Measurements from ENCODE around the gene SAP30L.
A peak's percentile ranks its signal among the peaks of the same experiment; 100 is the strongest.

The SAP30L gene

DNA sequence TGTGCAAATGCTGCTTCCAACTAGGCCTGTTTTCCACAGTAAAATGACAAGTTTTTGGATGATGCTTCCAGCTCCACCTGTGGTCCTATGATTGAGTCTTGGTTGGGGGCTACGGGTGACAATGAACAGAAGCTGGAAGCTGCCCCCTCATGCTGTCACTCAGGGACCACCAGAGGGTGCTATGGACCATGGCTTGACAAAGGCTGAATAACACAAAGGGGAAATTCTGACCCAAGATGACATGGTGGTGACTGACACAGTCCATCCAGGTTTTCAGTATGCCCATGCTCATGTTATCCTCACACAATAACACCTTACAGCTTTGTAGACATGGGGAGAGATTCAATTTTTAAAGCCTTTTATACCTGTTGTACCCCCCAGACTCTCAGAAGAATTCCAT is 23.9 kb upstream of the SAP30L start:
- no peak for DNase-seq (ENCODE audit: low spot score)

DNA sequence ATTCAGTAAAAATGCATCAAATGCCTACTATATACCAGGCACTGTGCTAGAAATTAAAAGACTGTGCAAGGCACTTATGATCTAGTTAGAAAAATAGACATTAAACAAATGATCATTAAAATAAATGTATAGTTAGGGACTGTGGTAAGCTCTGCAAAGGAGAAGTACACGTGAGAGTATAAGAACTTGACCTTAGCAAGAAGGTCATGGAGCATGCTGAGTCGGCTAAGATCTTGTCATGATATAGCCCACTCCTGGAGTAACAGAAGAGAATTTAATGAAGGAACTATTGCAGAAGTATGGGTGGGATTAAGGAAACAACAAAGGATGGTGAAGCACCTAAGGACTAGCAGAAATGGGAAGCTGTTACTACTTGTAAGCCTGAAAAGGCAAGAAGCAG is 23.5 kb upstream of the SAP30L start:
- DNase-seq (ENCODE audit: low spot score) = no peak

DNA sequence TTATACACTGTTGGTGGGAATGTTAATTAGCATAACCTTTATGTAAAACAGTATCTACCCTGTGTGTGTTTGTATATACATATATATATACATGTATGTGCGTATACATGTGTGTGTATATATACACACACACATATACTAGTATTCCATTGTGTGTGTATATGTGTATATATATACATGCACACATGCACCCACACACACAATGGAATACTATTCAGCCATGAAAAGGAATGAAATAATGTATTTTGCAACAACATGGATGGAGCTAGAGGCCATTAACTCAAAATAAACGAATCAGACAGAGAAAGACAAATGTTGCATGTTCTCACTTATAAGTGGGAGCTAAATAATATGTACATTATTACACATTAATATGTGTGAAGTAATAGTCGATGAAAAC is 17.6 kb upstream of the SAP30L start:
- DNase-seq (ENCODE audit: low spot score) = no peak

DNA sequence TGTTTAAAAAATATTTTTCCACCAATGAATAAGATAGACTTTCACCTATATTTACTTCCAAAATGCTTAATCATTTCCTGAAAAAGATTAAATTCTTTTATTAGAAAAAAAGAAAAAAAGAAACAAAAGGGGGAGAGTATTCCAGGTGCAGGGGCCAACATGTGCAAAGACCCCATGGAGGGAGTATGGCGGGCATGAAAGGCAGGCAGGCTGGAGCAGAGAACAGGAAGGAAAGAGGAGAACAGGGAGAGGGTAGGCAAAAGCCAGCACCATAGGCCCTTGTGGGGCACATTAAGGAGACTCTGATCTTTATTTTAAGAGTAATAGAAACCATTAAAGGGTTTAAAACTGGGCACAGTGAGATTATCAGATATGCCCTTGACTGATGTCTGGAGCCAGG is 16.5 kb upstream of the SAP30L start:
- no peak for DNase-seq (ENCODE audit: low spot score)

GRCh38 chr5:154430466-154430865 is 15.3 kb upstream of the SAP30L start:
- DNase-seq (ENCODE audit: low spot score) = no peak

DNA sequence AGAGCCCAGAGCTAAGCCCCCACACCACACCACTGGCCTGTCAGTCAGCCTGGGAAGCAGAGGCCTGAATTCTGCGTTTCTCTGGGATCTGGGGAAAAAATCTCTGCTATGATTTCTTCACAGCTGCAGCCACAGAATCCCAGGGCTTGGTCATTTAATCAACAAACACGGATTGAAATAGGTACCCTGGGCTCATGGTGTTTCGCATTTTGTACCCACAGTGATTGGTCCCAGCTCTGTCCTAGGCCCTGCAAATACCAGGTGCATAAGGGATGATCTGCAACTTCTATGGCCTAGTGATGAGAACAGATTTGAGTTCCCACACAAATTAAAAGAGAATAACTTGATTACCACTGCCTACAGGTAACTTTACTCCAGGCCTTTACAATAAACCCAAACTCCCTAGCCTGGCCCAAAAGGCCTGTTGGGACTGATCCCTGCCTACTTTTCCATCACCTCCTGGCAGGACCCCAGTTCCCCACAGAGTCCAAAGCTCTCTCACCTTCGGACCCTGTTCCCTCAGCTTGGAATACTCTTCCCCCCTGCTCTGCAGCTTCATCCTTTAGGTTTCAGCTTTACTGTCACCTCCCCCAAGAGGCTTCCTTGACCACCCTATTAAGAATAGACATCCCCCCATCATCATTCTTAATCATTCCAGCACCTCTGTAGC is 14.7 kb upstream of the SAP30L start:
- no peak for DNase-seq (ENCODE audit: low spot score)

DNA sequence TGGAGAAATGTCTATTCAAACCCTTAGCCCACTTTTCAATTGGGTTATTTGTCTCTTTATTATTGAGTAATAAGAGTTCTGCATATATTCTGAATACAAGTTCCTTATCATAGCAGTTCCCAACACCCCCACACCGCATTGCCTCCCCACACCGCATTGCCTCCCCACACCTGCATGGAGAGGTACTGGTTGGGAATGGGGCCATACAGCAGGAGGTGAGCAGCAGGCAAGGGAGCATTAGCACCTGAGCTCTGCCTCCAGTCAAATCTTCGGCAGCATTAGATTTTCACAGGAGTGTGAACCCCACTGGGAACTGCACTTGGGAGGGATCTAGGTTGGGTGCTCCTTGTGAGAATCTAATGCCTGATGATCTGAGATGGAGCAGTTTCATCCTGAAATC is 10.6 kb upstream of the SAP30L start:
- no peak for DNase-seq (ENCODE audit: low spot score)

DNA sequence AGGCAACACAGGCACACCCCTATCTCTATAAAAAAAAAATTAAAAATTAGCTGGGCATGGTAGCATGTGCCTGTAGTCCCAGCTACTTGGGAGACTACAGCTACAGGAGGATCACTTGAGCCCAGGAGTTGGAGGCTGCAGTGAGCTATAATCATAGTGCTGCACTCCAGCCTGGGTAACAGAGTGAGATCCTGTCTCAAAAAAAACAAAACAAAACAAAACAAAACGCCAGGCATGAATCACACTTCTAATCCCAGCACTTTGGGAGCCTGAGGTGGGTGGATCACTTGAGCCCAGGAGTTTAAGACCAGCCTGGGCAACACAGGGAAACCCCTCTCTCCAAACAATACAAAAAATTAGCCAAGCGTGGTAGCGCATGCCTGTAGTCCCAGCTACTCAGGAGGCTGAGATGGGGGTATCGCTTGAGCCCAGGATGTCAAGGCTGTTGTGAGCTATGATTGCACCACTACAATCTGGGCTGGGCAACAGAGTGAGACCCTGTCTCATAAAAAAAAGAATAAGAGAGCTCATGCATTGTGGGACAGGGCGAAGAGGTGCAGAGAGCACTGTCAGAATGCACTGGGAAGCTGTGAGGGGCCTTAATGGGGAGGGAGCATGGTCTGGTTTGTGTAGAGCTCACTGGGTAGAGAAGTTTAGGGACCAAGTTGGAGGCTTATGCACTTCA is 8.4 kb upstream of the SAP30L start:
- DNase-seq (ENCODE audit: low spot score) = no peak

DNA sequence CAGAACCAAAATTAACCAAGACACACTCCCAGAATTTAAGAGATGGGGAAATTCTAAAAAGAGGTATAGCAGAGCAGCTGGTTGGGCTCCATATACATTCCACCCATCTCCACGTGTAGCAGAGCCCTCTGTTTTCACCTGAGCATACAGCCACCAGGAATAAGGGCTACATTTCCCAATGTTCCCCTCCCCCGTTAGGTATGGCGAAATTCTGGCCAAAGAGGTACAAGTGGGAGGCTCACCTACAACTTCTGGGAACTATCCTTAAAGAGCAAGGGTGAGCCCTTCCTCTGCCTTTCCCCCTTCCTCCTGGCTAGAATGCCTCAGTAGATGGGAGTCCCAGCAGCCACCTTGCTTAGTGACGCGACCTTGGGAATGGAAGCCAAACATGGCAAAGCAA is 5.3 kb upstream of the SAP30L start:
- no peak for DNase-seq (ENCODE audit: low spot score)

DNA sequence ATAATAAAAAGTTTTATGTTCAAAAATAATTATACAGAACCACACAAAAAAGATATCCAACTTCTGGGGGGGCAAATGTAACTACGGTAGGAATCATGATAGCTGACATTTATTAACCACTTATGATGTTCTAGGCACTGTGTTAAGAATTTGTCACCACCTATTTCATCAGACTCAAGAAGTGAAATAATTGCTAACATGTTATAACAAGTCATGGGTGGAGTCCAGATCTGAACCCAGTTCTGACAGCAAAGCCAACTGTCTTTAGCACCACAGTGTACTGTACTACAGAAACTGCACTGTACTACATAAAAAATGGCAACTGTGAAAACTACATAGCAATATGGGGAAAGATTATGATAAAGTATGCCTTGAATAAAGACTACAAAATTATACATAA is 3.0 kb upstream of the SAP30L start:
- DNase-seq (ENCODE audit: low spot score) = no peak

GRCh38 chr5:154444556-154445421 is 1.0 kb upstream of the SAP30L start:
- no peak for DNase-seq (ENCODE audit: low spot score)

- DNase-seq (ENCODE audit: low spot score) = peak; percentile 27
Measured at GRCh38 chr5:154446195-154447088, 645 bp downstream of the SAP30L start.

DNA sequence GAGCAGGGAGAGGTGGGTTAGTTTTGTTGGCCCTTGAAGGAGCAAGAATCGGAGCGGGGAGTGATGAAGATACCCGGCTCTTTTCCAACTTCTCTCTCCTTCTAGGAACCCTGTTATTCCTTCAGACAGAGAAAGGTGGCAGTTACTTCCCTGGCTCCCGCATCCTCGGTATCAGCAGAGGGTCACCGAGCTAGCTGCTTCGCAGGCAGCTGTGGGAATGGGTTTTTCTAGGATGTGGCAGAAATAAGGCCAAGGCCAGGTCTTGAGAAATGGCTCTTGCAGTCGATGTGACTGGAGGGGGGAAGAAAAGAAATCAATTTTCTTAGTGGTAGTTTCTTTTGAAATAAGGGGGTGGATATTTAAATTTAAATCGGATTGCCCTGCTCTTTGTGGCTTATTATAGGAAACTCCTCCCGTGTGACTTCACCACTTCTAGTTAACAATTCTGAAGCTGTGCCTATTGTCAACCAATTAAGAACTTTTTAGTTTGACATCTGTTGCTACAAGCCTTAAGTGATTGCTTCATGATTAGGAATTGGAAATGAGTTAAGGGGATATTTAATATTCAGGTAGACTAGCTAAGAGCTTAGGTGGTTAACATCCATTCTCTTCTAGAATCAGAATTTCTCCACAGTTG is 1.4 kb downstream of the SAP30L start:
- DNase-seq (ENCODE audit: low spot score) = peak; percentile 21

DNA sequence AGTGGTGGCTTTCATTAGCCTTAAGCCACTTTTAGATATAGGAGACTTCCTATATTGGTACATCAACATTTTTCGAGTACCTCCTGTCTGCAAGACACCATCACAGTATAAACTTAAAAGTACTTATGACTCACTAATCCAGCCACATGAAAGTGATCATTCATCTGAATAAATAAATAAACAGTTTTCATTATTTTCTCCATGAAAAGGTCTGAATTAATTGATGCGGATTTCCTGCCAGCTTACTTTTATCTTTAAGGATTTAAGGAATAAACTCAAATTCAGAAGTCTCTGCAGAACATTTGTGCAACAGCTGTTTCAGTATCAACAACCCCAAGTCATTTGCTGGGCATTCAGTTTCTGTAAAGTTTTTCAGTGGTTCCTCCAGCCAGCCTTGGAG is 4.0 kb downstream of the SAP30L start:
- no peak for DNase-seq (ENCODE audit: low spot score)

DNA sequence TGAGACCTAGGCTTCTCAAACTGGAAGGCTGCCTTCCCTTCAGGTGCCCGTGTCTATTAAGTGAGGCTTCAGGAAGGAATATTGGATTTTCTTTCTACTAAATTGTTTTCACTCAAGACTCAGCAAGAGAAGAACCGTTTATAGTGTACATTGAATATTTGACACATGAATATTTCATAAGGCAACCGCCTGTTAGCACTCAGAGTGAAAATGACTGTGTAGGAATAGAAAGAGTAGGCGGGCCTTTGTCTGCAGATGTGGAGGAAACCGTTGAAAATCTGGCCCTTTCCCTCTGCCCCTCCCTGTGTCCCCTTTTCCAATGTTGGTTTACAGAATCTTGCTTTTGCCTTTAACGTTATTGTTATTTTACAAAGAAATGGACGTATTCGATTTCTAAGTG is 6.2 kb downstream of the SAP30L start:
- peak; percentile 12 for DNase-seq (ENCODE audit: low spot score)

DNA sequence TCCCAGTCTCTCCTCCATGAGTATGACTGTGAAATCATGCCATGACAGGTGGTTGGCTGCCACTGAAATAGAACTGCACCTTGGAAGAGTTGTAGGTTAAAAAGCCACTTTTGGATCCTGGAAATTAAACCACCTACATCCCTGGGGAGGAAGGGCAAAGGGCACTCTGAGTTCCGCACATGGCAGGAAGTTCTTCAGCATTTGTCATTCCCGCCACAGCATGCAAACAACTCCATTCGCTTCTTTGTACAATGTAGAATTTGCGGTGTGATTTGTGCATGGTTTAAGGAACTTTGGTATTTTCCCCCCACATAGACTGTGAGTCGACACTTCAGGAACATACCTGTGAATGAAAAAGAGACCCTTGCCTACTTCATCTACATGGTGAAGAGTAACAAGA is 9.8 kb downstream of the SAP30L start:
- no peak for DNase-seq (ENCODE audit: low spot score)

GRCh38 chr5:154456540-154456939 is 10.7 kb downstream of the SAP30L start:
- DNase-seq (ENCODE audit: low spot score) = no peak

- no peak for DNase-seq (ENCODE audit: low spot score)
Measured at GRCh38 chr5:154459015-154459414, 13.2 kb downstream of the SAP30L start.

- DNase-seq (ENCODE audit: low spot score) = no peak
Measured at GRCh38 chr5:154460172-154460571, 14.4 kb downstream of the SAP30L start.

GRCh38 chr5:154461531-154461930 is 15.7 kb downstream of the SAP30L start:
- DNase-seq (ENCODE audit: low spot score) = no peak

DNA sequence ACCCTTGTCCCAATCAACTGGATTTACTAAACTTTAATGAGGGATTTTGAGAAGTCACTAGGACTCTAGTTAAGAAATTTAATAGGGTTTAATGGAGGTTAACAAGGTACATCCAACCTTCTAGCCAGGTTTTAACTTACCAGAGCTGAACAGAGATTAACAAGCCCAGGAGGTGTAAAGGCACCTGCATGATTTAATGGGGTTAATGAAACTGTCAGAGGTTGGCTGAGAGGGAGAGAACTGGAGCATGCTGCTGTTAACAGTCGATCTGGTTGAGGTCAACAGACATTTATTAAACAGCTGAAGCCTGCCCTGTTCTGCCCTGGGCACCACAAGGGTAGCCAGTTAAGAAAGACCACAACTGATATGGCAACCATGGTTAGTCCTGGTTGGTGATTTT is 18.6 kb downstream of the SAP30L start:
- no peak for DNase-seq (ENCODE audit: low spot score)

- no peak for DNase-seq (ENCODE audit: low spot score)
Measured at GRCh38 chr5:154465169-154465568, 19.4 kb downstream of the SAP30L start.

All from putamen (tissue), 1 donor.